ENCODE data around the gene BTG2.

BTG2 gene

DNA sequence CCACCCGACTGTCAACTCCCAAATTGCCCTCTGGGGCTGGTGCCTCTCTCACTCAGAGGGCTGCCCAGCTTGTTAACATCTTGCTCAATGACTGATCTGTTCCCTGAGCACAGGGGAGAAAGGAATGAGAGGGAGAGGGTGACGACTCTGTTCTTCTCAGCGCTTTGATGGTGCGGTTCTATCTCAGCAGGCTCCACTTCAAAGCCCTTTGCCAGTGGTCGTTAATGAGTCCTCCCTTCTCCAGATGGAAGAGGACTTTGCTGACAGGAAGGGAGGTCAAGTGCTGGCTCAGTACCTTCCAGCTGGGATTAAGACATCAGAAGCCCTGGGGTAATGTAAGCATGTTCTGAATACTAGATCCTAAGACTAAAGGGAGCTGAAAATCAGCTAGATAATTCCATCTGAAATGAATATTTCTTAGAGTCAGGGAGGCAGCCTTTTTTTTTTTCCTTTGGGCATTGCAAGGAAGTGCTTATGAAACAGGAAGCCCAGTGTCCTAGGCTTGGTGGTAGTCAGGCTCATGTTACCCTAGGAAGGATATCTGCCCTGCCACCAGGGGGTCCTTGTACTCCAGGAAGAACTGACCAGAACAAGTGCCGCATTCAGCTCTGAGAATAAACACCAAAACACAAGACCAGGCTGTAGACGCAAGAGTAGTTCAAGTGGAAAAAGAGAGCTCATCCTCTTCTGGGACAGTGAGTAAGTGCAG lies 40.9 kb downstream of the BTG2 start:
- DNase-seq: no peak

DNA sequence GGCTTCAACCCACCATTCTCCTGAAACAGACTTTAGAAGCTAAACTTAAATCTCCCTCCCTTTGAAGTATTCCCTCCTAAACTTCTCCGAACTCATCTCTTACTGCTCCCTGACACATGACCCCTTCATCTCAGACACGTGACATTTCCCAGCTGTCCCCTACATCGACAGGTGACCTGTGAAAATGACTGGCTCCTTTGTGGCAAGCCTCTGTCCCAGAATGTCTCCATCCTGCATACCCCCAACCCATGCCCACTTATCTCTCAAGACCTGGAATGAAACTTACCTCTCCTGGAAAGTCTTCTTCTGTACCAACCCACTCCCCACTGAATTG lies 41.4 kb downstream of the BTG2 start:
- no peak for DNase-seq

DNA sequence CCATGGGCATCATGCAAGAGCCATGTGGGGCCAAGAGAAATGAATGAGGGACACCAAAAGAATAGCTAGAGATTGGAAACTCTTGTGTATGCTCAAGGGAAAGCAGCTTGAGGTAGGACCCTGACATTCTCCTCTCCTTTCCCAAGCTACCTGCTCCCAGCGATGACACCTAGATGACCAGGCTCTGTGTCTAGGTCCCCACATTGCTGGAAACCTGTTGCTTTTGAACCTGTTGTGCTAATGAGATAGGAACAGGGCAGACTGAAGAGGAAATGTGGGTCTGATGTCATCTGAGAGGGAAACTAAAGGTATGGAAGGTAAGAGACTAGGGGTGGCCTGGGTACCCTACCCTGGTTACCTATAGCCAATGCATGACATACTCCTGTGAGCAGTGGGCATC lies 43.8 kb downstream of the BTG2 start:
- DNase-seq: no peak

DNA sequence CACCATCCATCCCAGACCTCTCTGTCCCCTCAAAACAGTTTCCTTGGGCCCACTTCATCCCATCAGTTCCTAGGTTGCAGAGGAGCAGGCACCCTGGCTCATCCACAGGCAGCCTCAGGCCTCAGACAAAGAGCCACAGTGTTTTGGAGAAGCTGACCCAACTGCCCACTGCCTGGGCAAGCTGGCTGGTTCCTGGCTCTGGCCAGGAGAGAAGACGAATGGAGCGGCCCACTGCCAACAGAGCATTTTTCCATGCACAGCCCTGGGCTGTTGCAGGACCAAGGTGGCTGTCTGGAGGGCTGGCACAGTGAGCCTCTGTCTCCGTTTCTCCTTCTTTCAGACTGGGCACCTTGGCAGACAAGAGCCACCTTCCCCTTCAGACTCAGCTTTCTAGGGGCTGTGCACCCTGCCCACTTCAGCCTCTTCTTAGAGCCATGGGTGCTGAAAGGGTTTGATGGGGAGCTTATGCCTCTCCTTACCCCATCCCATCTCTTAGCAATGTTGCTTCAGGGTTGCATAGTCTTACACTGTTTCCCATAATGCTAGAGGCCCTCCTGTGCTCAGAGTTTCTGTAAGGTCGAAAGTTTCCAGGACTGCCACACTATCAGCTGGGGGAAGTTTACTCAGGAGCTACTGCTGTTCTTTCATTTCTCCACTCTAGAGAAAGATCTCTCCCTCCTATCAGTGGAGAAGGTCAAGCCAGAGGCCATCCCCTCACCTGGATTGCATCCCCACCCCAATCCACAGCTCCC lies 44.6 kb downstream of the BTG2 start:
- no peak for DNase-seq

DNA sequence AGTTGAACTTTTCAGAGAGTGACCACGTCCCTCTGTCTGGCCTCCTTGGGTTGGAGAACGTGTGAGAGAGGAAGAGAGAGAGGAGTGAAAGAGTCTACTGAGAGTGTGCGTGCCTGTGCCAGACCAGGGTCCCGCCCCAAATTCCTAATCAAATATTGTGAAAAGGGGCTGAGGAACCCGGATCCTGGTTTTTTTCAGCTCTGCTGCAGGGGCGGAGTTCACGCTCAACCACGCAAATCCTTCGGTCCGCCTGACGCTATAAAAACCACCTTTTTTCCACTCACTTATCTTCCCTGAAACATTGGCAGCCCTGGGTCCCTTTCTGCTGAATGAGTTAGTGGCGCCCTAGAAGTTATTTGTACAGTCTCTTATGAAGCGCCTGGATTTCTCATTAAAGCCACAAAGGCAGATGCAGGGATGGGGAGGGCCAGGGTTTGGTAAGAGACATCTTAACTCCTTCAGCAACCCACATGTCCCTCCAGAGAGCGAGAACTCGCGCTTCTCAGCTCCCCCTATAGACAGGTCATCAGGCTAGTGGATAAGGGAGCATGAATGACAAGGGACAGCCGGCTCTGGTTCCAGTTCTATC lies 45.8 kb downstream of the BTG2 start, which contains the start of gene FMOD:
TSS of gene FMOD (minus strand) at position 86 of the 589 bp plus-strand sequence. CDS start 2,852 bp downstream, outside the sequence.
- no peak for DNase-seq

DNA sequence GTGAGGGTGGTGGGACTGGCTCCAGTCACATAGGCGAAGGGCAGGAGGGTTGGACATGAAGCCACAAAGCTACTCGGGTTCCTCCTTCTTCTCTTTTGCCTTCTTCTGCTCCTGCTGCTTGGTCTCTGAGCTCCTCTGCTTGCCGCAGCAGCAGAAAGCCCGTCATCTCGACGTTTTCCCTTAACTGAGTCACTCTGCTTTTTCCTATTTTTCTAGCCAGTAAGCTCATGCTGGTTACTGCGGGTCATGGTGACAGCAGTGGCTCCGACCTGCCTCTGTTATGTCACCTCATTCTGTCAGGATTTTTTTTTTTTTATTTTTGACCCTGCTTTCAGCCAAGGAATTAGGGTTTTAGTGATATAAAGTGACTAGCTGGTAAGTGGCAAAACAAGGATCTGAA lies 48.2 kb downstream of the BTG2 start:
- DNase-seq: no peak

DNA sequence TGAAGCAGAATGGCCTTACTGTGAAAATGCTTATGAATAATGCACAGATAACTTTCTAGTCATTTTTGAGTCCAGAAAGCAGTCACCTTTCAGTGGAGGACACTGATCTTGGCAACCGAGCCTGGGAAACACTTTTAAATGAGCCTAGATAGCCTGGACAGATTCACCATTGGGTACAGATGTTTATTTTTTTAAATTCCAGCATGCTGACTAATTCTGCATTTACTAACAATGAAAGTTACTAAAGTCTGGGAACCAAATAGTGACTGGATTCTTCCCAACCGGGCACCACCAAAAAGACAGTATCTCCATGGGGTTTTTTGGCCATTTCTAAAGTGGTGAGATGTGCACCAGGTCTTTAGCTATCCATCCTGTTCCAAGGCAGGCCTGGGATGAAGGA lies 48.9 kb downstream of the BTG2 start:
- no peak for DNase-seq

DNA sequence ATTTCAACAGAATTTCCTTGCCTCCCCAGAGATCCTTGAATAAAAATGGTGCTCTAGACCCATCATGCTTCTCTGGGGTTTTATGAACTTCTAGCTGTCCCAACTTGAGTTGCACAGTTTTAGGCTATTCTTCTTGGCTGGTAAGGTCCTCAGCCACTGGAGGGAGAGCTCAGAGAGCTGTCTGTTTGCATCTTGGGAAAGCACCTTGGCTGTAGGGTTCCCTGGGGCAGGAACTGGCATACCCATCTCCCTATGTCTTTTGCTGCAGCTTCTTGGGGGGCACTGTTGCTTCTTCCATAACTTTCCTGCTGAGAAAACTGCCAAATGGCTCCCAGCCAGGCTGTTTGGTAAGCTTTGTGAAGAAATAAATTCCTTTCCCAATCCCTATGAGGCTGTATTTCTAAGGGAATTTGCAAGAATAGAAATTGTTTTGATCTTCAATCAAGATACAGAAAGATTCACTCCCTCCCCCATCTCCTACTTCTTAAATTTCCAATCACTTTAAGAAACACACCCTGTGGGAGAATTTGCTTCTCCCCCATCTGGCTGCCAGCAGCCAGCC lies 53.8 kb downstream of the BTG2 start:
- DNase-seq: no peak

Data from CD4-positive, alpha-beta T cell treated with Interleukin-4 for 4 hours (primary cell).